Measurements from ENCODE around the gene EVA1B. TPM values are rescaled to one million over a fixed set of nuclear protein-coding genes. Genes with fewer than 3 reads are reported as not detected.
A peak's percentile ranks its signal among the peaks of the same experiment; 100 is the strongest.

Gene EVA1B
- 3.8 and 6.6 TPM in 2 replicates for total RNA-seq (2016; rRNA removed; fragmentation: Illumina TruSeq; extraction: Trizol)
- 17.4 and 24.0 TPM in 2 replicates for total RNA-seq (2016; cell fraction: cytosol; rRNA removed; fragmentation: Illumina TruSeq; extraction: Trizol; ENCODE audit: low read depth)
- 5.1 and 5.9 TPM in 2 replicates for total RNA-seq (2016; cell fraction: insoluble cytoplasmic fraction; rRNA removed; fragmentation: Illumina TruSeq; extraction: Trizol)
- 15.5 and 17.9 TPM in 2 replicates for total RNA-seq (2016; cell fraction: membrane; rRNA removed; fragmentation: Illumina TruSeq; extraction: Trizol)
- 2.5 and 2.7 TPM in 2 replicates for total RNA-seq (2016; cell fraction: nucleus; rRNA removed; fragmentation: Illumina TruSeq; extraction: Trizol)
- polyA plus RNA-seq (2011; rRNA removed) = 3.9 and 5.8 TPM in 2 replicates
- 4.7 and 13.2 TPM in 2 replicates for polyA plus RNA-seq (2011; cell fraction: cytosol; rRNA removed)
- polyA plus RNA-seq (2011; cell fraction: nucleus; rRNA removed) = 7.5 and 8.1 TPM in 2 replicates
- polyA plus RNA-seq (2012) = 2.8 and 7.2 TPM in 2 replicates
- polyA plus RNA-seq (2016; cell fraction: cytosol; fragmentation: Illumina TruSeq; extraction: Trizol; ENCODE audit: low read depth) = 17.5 and 21.2 TPM in 2 replicates
- polyA plus RNA-seq (2016; cell fraction: insoluble cytoplasmic fraction; fragmentation: Illumina TruSeq; extraction: Trizol; ENCODE audit: low read depth) = 3.5 and 4.8 TPM in 2 replicates
- polyA plus RNA-seq (2016; cell fraction: membrane; fragmentation: Illumina TruSeq; extraction: Trizol; ENCODE audit: low read depth) = 12.3 and 13.6 TPM in 2 replicates
- polyA plus RNA-seq (2016; cell fraction: nucleus; fragmentation: Illumina TruSeq; extraction: Trizol; ENCODE audit: insufficient read depth, low read depth) = 5.0 and 5.9 TPM in 2 replicates
- 1.2 and 5.8 TPM in 2 replicates for polyA minus RNA-seq (2011; rRNA and poly(A)+ RNA removed; ENCODE audit: low replicate concordance)
- polyA minus RNA-seq (2011; cell fraction: cytosol; rRNA and poly(A)+ RNA removed) = 2.5 and 3.6 TPM in 2 replicates
- 0.50 and 0.90 TPM in 2 replicates for polyA minus RNA-seq (2011; cell fraction: nucleus; rRNA and poly(A)+ RNA removed)
- percentile 38 among the genes with signal in this experiment for Bru-seq, nascent RNA
- BruChase-seq, experiment 1, labeled RNA remaining after a 6-hour chase = percentile 45 among the genes with signal in this experiment
- BruChase-seq, experiment 2, labeled RNA remaining after a 2-hour chase = percentile 42 among the genes with signal in this experiment
- long read RNA-seq, experiment 1, partial matches to known transcripts = 0 of 2 reads
- long read RNA-seq, experiment 1, other reads (novel, unspliced or antisense) = 1 of 2 reads
- long read RNA-seq, experiment 2, transcript EVA1B-202 (3 exons, 699 nt) = major isoform, 41 of 58 reads
- long read RNA-seq, experiment 2, partial matches to known transcripts = 3 of 58 reads
- long read RNA-seq, experiment 2, other reads (novel, unspliced or antisense) = 12 of 58 reads

- no peak within 1 kb of the TSS for H2AFZ ChIP-seq (ENCODE audit: low read length)
- no peaks in the 10 kb centered on the region for H3K79me2 ChIP-seq (ENCODE audit: insufficient read depth, low read length)
- BruUV-seq (replicated peaks) = TSS peak; percentile 81
- H3K27ac ChIP-seq (ENCODE audit: extremely low read length, insufficient read depth, low read length) = peak within 1 kb of the TSS; percentile 62
- H3K9ac ChIP-seq (ENCODE audit: insufficient read depth, low read depth, low read length) = peak within 1 kb of the TSS; percentile 71
- ATAC-seq (peak; percentile 90), DNase-seq (ENCODE audit: low spot score) (peak; percentile 88), FAIRE-seq (peak; percentile 87)
- peaks cover 46% of the 10 kb centered on the region for H3K4me1 ChIP-seq (ENCODE audit: insufficient read depth, low read length)
- in situ Hi-C loops (cut with HindIII; ENCODE audit: extremely low pct_ligation_motif_present, low pct_unique_long_range_greater_than_20kb) = no loop called here
- intact Hi-C loops (cut with micrococcal nuclease; ENCODE audit: unreplicated experiment) = loop anchor here (2.0 kb wide), 1 partner anchor 17 kb away; the partner anchor contains the start of gene SH3D21
- no peaks in the 10 kb centered on the region for H3K9me3 ChIP-seq (ENCODE audit: low read length)
- WGBS (ENCODE audit: low lambda C conversion rate) = 0% methylated on average over 20 of the region's 36 CpGs
- no peaks in the 10 kb centered on the region for H4K20me1 ChIP-seq (ENCODE audit: insufficient read depth, low read length)
- H3K4me2 ChIP-seq (ENCODE audit: low read depth, low read length) = peak within 1 kb of the TSS; percentile 84
- CTCF ChIA-PET (ENCODE audit: low intra/inter-chr PET ratio, low total read pairs) = no interaction called here
- no peaks in the 10 kb centered on the region; a peak in 1 of 5 replicates for H3K27me3 ChIP-seq (ENCODE audit: control insufficient read depth in 1 of 2, insufficient read depth in 2 of 2, low read length in 2 of 2)
- peak within 1 kb of the TSS; percentile 72 to 82 (median 72) for H3K4me3 ChIP-seq (replicated peaks in 1 of 3; ENCODE audit: insufficient read depth in 1 of 3, low read depth in 2 of 3, low read length in 3 of 3)
- POLR2A ChIA-PET = interaction anchor here (0.9 to 3.5 kb wide), 13 partner anchors 9 to 171 kb away, joined by 3 to 58 read pairs (median 5); partner anchors contain the start of genes LSM10, SH3D21 and THRAP3
- no peaks in the 10 kb centered on the region for H3K36me3 ChIP-seq (replicated peaks in 1 of 2; ENCODE audit: control insufficient read depth in 1 of 2, insufficient read depth in 2 of 2, low read length in 2 of 2)
- no peak for TF ChIP-seq CCAR2 (optimal IDR thresholded peaks at IDR 0.05; ENCODE audit: low read depth, low read length)
- TF ChIP-seq ZNF552 (CRISPR knock-in tag; IDR thresholded peaks at IDR 0.05; ENCODE audit: borderline replicate concordance) = no peak
- TF ChIP-seq ZNF724P (CRISPR knock-in tag; IDR thresholded peaks at IDR 0.05; ENCODE audit: borderline replicate concordance) = no peak
- no peak for TF ChIP-seq HOXA9 (CRISPR knock-in tag; IDR thresholded peaks at IDR 0.05; ENCODE audit: borderline replicate concordance)
- no peak for TF ChIP-seq CREBL2 (CRISPR knock-in tag; IDR thresholded peaks at IDR 0.05; ENCODE audit: borderline replicate concordance)
- no peak for TF ChIP-seq TMF1 (CRISPR knock-in tag; IDR thresholded peaks at IDR 0.05; ENCODE audit: low read depth)
- no peak for TF ChIP-seq ZNF75D (CRISPR knock-in tag; IDR thresholded peaks at IDR 0.05; ENCODE audit: borderline replicate concordance)
- no peak for TF ChIP-seq NCOA5 (CRISPR knock-in tag; IDR thresholded peaks at IDR 0.05)
- peak; percentile 28; the same call in 1 of the 2 replicates for TF ChIP-seq PCBP1 (IDR thresholded peaks at IDR 0.05; ENCODE audit: borderline replicate concordance, low read depth, low read length)
- 0 out of 2 replicates have a peak, but pooled peaks have one; percentile 20 for TF ChIP-seq ZNF614 (CRISPR knock-in tag; IDR thresholded peaks at IDR 0.05; ENCODE audit: borderline replicate concordance)
- peak; percentile 28; the same call in 1 of the 2 replicates for TF ChIP-seq ZNF362 (CRISPR knock-in tag; IDR thresholded peaks at IDR 0.05; ENCODE audit: borderline replicate concordance)
- TF ChIP-seq RAD51 (IDR thresholded peaks at IDR 0.05; ENCODE audit: borderline replicate concordance) = no peak
- TF ChIP-seq RBM39 (IDR thresholded peaks at IDR 0.05; ENCODE audit: low read depth, low read length, poor library complexity, severe bottlenecking) = peak; percentile 59
- TF ChIP-seq KDM5A (IDR thresholded peaks at IDR 0.05; ENCODE audit: borderline replicate concordance, low read length) = peak; percentile 43; the same call in 1 of the 2 replicates
- TF ChIP-seq ZNF253 (CRISPR knock-in tag; IDR thresholded peaks at IDR 0.05; ENCODE audit: borderline replicate concordance) = no peak
- peak; percentile 56 for TF ChIP-seq KMT2B (CRISPR knock-in tag; IDR thresholded peaks at IDR 0.05)
- TF ChIP-seq CENPX (CRISPR knock-in tag; IDR thresholded peaks at IDR 0.05) = no peak
Observed at GRCh38 chr1:36323636-36324352, at the start of gene EVA1B. EVA1B (minus strand) TSS chr1:36323645; CDS start chr1:36323037, 608 bp downstream.
